Uterus (tissue), 4 donors: ENCODE measurements around the gene SWT1. TPM values are rescaled to one million over a fixed set of nuclear protein-coding genes. Genes with fewer than 3 reads are reported as not detected.

Experiments
- DNase-seq, 2 donors: peaks; one replicate each; pipeline ENCODE4 v3.0.0-alpha.2; 2019 to 2020
- H3K27ac ChIP-seq, 2 donors: fragments of 200-600 bp; sonication (generic); 1 replicate in 1 of 2; 2 replicates in 1 of 2; pipeline ENCODE4 v1.5.1; 2016 to 2018
- H3K27me3 ChIP-seq, 2 donors: fragments of 200-600 bp; sonication (generic); one replicate each; pipeline ENCODE4 v1.5.1; 2018 to 2019; ENCODE audit warnings: control low read depth in 1 of 2
- H3K36me3 ChIP-seq, 2 donors: fragments of 200-600 bp; sonication (generic); one replicate each; pipeline ENCODE4 v1.5.1; 2019; ENCODE audit warnings: control low read depth in 1 of 2
- H3K4me1 ChIP-seq, 2 donors: fragments of 200-600 bp; sonication (generic); one replicate each; pipeline ENCODE4 v1.5.1; 2018 to 2019; ENCODE audit warnings: control low read depth in 1 of 2
- H3K4me3 ChIP-seq, 2 donors: fragments of 200-600 bp; sonication (generic); 1 replicate in 1 of 2; 2 replicates in 1 of 2; pipeline ENCODE4 v1.5.1; 2018 to 2019; ENCODE audit warnings: mild to moderate bottlenecking in 1 of 2
- H3K9me3 ChIP-seq, 2 donors: fragments of 200-600 bp; sonication (generic); one replicate each; pipeline ENCODE4 v1.5.1; 2019; ENCODE audit warnings: control low read depth in 1 of 2
- POLR2A ChIP-seq, 2 donors: fragments of 450-650 bp; IDR thresholded peaks; one replicate each; pipeline ENCODE4 v1.6.1; 2016; ENCODE audit warnings: antibody characterized with exemption in 2 of 2, mild to moderate bottlenecking in 1 of 2, moderate library complexity in 1 of 2
- intact Hi-C: fragments of 100-400 bp; cut with DNase I; formaldehyde crosslinking; loops from one replicate; pipeline ENCODE4 v1.15.1; 2023; ENCODE audit warnings: low total_unique reads
- total RNA-seq, 4 donors: library from RNA; depleted of rRNA in 3 of 4; stranded (reverse); fragments of >200 nt in 3 of 4; gene quantifications; one replicate each; pipeline versions ENCODE4 v1.1.0 to v1.2.4, GENCODE V29; 2014 to 2023
- TF ChIP-seq, protein P1 (sequence below), 4 experiments: fragments of 200-600 bp in 2 of 4; fragments of 450-650 bp in 2 of 4; sonication (generic) in 2 of 4; IDR thresholded peaks; one replicate each; pipeline ENCODE4 v1.5.1; 2016 to 2019; ENCODE audit warnings: antibody characterized with exemption in 4 of 4, mild to moderate bottlenecking in 2 of 4, moderate library complexity in 1 of 4
- donor health status: DM: yes; HTN: yes; CAD: no.

Gene SWT1
- total RNA-seq, 4 donors from 2014 or later = 9.2 to 29.4 (median 17.5) TPM

DNA sequence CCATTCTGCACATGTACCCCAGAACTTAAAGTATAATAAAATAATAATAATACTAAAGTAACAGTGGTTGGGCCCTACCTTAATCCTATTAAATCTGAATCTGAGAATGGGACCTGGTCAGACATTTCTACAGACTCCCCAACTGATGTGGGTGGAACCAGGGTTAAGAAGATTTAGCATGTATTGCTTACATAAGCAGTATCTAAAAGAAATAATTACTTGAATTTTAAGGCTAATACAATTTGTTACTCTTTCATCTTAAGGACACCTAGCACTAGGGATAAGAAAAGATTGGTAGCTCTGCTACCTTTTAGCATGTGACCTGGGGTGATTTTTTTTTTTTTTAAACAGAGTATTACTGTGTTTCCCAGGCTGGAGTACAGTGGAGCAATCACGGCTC, 80.7 kb downstream of the SWT1 start:
- Histone ChIP-seq H3K4me3 (no peak overlapping the region), H3K27me3 (no peaks in the 10 kb centered on the region), H3K4me1 (no peaks in the 10 kb centered on the region), H3K9me3 (no peaks in the 10 kb centered on the region), H3K27ac (no peak overlapping the region), H3K36me3 (no peaks in the 10 kb centered on the region)
- intact Hi-C loops = no loop called here
- no peak for DNase-seq
- TF ChIP-seq, protein P1, sequence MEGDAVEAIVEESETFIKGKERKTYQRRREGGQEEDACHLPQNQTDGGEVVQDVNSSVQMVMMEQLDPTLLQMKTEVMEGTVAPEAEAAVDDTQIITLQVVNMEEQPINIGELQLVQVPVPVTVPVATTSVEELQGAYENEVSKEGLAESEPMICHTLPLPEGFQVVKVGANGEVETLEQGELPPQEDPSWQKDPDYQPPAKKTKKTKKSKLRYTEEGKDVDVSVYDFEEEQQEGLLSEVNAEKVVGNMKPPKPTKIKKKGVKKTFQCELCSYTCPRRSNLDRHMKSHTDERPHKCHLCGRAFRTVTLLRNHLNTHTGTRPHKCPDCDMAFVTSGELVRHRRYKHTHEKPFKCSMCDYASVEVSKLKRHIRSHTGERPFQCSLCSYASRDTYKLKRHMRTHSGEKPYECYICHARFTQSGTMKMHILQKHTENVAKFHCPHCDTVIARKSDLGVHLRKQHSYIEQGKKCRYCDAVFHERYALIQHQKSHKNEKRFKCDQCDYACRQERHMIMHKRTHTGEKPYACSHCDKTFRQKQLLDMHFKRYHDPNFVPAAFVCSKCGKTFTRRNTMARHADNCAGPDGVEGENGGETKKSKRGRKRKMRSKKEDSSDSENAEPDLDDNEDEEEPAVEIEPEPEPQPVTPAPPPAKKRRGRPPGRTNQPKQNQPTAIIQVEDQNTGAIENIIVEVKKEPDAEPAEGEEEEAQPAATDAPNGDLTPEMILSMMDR (IDR thresholded peaks at IDR 0.05) = no peak
- no peak for TF ChIP-seq POLR2A (IDR thresholded peaks at IDR 0.05)

- no peak for DNase-seq
- no peak for TF ChIP-seq POLR2A (IDR thresholded peaks at IDR 0.05)
- TF ChIP-seq, protein P1 (IDR thresholded peaks at IDR 0.05) = peak in 1 of 4 experiments; percentile 15
- H3K27me3 ChIP-seq = no peaks in the 10 kb centered on the region
Measured at GRCh38 chr1:185238447-185238846, 81.5 kb downstream of the SWT1 start.

DNA sequence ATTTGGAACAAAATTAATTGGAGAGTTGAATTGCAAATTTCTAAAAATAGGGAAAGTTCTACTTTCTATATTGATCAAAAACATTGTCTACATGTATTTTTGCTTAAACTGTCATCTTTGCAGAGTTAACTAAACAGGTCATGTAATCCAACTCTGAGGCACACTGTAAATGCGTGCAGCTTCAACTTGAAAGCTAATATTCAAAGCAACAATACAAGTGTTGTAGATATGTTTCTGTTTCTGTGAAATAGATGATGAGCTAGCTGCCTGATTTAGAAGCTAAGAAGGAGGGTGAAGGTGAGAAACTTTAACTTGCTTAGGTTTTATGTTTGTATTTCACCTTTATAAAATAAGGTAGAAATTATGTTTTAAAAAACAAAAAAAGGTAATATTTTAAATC, 82.9 kb downstream of the SWT1 start:
- H3K4me1 ChIP-seq = no peaks in the 10 kb centered on the region
- intact Hi-C loops = no loop called here
- DNase-seq = no peak

More at GRCh38 chr1:185238447-185238846, 81.5 kb downstream of the SWT1 start:
- H3K36me3 ChIP-seq = no peaks in the 10 kb centered on the region
- intact Hi-C loops = no loop called here
- H3K4me3 ChIP-seq = no peak overlapping the region
- H3K27ac ChIP-seq = no peak overlapping the region
- H3K4me1 ChIP-seq = no peaks in the 10 kb centered on the region
- no peaks in the 10 kb centered on the region for H3K9me3 ChIP-seq

GRCh38 chr1:185241127-185241526, 84.2 kb downstream of the SWT1 start:
- intact Hi-C loops = no loop called here
- DNase-seq = no peak
- no peaks in the 10 kb centered on the region for H3K36me3 ChIP-seq

More for the DNA sequence above, 82.9 kb downstream of the SWT1 start:
- Histone ChIP-seq H3K27me3 (no peaks in the 10 kb centered on the region), H3K9me3 (no peaks in the 10 kb centered on the region), H3K4me3 (no peak overlapping the region), H3K36me3 (no peaks in the 10 kb centered on the region), H3K27ac (no peak overlapping the region)
- TF ChIP-seq POLR2A (IDR thresholded peaks at IDR 0.05) = no peak
- TF ChIP-seq, protein P1 (IDR thresholded peaks at IDR 0.05) = no peak

GRCh38 chr1:185244015-185244747, 87.2 kb downstream of the SWT1 start:
- TF ChIP-seq, protein P1 (IDR thresholded peaks at IDR 0.05) = no peak
- TF ChIP-seq POLR2A (IDR thresholded peaks at IDR 0.05) = no peak
- H3K4me1 ChIP-seq = no peaks in the 10 kb centered on the region
- intact Hi-C loops = no loop called here
- no peak for DNase-seq
- no peak overlapping the region for H3K27ac ChIP-seq
- no peak overlapping the region for H3K4me3 ChIP-seq
- no peaks in the 10 kb centered on the region for H3K36me3 ChIP-seq
- H3K9me3 ChIP-seq = no peaks in the 10 kb centered on the region
- H3K27me3 ChIP-seq = no peaks in the 10 kb centered on the region

More at GRCh38 chr1:185241127-185241526, 84.2 kb downstream of the SWT1 start:
- Histone ChIP-seq H3K27me3 (no peaks in the 10 kb centered on the region), H3K4me3 (no peak overlapping the region), H3K4me1 (no peaks in the 10 kb centered on the region), H3K9me3 (no peaks in the 10 kb centered on the region), H3K27ac (no peak overlapping the region)
- no peak for TF ChIP-seq POLR2A (IDR thresholded peaks at IDR 0.05)
- TF ChIP-seq, protein P1 (IDR thresholded peaks at IDR 0.05) = no peak
